SK-N-SH treated with all-trans-retinoic acid at 6 μM for 48 hours (cell line): ENCODE results near the gene SF3A1.

Experiments used
- ATAC-seq: fragments of 200-7000 bp; cut with Tn5 transposase; 3 replicates; pipeline ENCODE4 v1.9.1; 2020; ENCODE audit warnings: mild to moderate bottlenecking, moderate library complexity
- BACH2 ChIP-seq: fragments of 250-450 bp; sonication (Bioruptor Pico); IDR thresholded peaks from 2 replicates; pipeline ENCODE4 v1.9.0; 2021; ENCODE audit warnings: mild to moderate bottlenecking, borderline replicate concordance
- CSDC2 ChIP-seq: fragments of 250-450 bp; sonication (Bioruptor Pico); IDR thresholded peaks from 2 replicates; pipeline ENCODE4 v1.5.0; 2020; ENCODE audit warnings: mild to moderate bottlenecking, moderate library complexity
- ESRRG ChIP-seq: fragments of 250-450 bp; sonication (Bioruptor Pico); IDR thresholded peaks from 2 replicates; pipeline ENCODE4 v1.6.1; 2021; ENCODE audit warnings: mild to moderate bottlenecking
- GLIS3 ChIP-seq: fragments of 250-450 bp; sonication (Bioruptor Pico); IDR thresholded peaks from 2 replicates; pipeline ENCODE4 v1.5.0; 2020; ENCODE audit warnings: mild to moderate bottlenecking, moderate library complexity
- ISL1 ChIP-seq: fragments of 250-450 bp; sonication (Bioruptor Pico); IDR thresholded peaks from 2 replicates; pipeline ENCODE4 v2.1.2; 2022; ENCODE audit warnings: mild to moderate bottlenecking, moderate library complexity
- OSR1 ChIP-seq: fragments of 250-450 bp; sonication (Bioruptor Pico); IDR thresholded peaks from 2 replicates; pipeline ENCODE4 v1.8.0; 2022; ENCODE audit warnings: moderate library complexity, mild to moderate bottlenecking, inconsistent platforms
- PPARA ChIP-seq: fragments of 250-450 bp; sonication (Bioruptor Pico); IDR thresholded peaks from 2 replicates; pipeline ENCODE4 v1.5.0; 2020; ENCODE audit warnings: mild to moderate bottlenecking, borderline replicate concordance
- RARB ChIP-seq: fragments of 250-450 bp; sonication (Bioruptor Pico); IDR thresholded peaks from 2 replicates; pipeline ENCODE4 v1.8.0; 2021; ENCODE audit warnings: mild to moderate bottlenecking, moderate library complexity
- TOX ChIP-seq: fragments of 250-450 bp; sonication (Bioruptor Pico); IDR thresholded peaks from 2 replicates; pipeline ENCODE4 v1.8.0; 2021; ENCODE audit warnings: mild to moderate bottlenecking, moderate library complexity, borderline replicate concordance
- ZC3H10 ChIP-seq: fragments of 250-450 bp; sonication (Bioruptor Pico); IDR thresholded peaks from 2 replicates; pipeline ENCODE4 v1.5.1; 2021; ENCODE audit warnings: mild to moderate bottlenecking, moderate library complexity
- ZFP3 ChIP-seq: fragments of 250-450 bp; sonication (Bioruptor Pico); IDR thresholded peaks from 2 replicates; pipeline ENCODE4 v1.5.0; 2020; ENCODE audit warnings: mild to moderate bottlenecking, moderate library complexity
- ZFP30 ChIP-seq: fragments of 450-650 bp; formaldehyde crosslinking; IDR thresholded peaks from 2 replicates; pipeline ENCODE4 v1.5.0; 2022; ENCODE audit warnings: mild to moderate bottlenecking, moderate library complexity
- ZNF565 ChIP-seq: fragments of 450-650 bp; formaldehyde crosslinking; conservative IDR thresholded peaks from 2 replicates; pipeline ENCODE4 v1.5.0; 2020; ENCODE audit warnings: low read depth, mild to moderate bottlenecking, moderate library complexity
- ZNF70 ChIP-seq: fragments of 450-650 bp; formaldehyde crosslinking; IDR thresholded peaks from 2 replicates; pipeline ENCODE4 v1.5.0; 2020; ENCODE audit warnings: mild to moderate bottlenecking, moderate library complexity
- ZNF8 ChIP-seq: fragments of 450-650 bp; formaldehyde crosslinking; IDR thresholded peaks from 2 replicates; pipeline ENCODE4 v1.5.0; 2020; ENCODE audit warnings: mild to moderate bottlenecking, moderate library complexity
- TF ChIP-seq, protein P1 (sequence below): fragments of 250-450 bp; sonication (Bioruptor Pico); IDR thresholded peaks from 2 replicates; pipeline ENCODE4 v1.5.1; 2021; ENCODE audit warnings: mild to moderate bottlenecking, moderate library complexity
- TF ChIP-seq, protein P2 (sequence below): fragments of 250-450 bp; sonication (Bioruptor Pico); IDR thresholded peaks from 2 replicates; pipeline ENCODE4 v1.8.0; 2021; ENCODE audit warnings: low read depth, mild to moderate bottlenecking, moderate library complexity, borderline replicate concordance
- TF ChIP-seq, protein P3 (sequence below): fragments of 250-450 bp; sonication (Bioruptor Pico); IDR thresholded peaks from 2 replicates; pipeline ENCODE4 v1.8.0; 2020; ENCODE audit warnings: mild to moderate bottlenecking, moderate library complexity, borderline replicate concordance
- TF ChIP-seq, protein P4 (sequence below): fragments of 250-450 bp; sonication (Bioruptor Pico); IDR thresholded peaks from 2 replicates; pipeline ENCODE4 v1.5.1; 2020; ENCODE audit warnings: low read depth, mild to moderate bottlenecking, moderate library complexity

The SF3A1 gene

DNA sequence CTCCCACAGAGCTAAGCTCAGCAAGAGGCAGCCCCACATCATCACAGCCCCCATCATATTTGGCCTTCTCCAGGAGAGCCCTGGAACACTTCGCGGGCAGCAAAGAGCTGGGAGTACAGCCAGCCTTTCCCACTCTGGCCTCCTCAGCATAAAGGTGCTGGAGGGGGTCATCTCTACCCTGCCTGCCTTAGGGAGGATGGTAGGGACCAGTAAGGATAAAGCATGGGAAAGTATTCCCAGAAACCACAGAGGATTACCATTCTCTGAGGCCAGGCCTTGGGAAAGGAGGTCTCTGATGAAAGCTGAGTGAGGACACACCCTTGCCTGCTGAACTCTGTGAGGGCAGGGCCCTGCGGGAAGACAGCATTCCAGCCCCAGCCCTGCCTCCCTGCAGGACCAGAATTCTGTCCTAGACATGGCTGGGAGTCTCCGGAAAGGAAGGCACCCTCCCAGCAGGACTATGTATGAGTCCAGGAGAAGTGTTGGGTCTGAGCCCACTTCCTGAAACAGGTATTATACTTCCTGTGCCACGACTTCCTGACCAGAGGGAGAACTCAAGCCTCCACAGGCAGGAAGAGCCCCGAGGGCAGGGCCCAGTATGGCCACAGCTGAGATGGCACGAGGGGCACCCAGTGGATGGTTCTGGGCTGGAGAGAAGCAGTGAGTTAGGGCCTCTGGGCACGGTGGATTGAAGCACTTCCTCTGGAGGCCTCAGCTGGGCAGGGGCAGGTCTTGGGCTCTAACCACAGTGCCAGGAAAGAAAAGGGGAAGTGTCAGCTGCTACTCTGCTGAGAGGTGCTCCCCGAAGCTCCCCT, 54.5 kb downstream of the SF3A1 start:
- TF ChIP-seq, protein P1, sequence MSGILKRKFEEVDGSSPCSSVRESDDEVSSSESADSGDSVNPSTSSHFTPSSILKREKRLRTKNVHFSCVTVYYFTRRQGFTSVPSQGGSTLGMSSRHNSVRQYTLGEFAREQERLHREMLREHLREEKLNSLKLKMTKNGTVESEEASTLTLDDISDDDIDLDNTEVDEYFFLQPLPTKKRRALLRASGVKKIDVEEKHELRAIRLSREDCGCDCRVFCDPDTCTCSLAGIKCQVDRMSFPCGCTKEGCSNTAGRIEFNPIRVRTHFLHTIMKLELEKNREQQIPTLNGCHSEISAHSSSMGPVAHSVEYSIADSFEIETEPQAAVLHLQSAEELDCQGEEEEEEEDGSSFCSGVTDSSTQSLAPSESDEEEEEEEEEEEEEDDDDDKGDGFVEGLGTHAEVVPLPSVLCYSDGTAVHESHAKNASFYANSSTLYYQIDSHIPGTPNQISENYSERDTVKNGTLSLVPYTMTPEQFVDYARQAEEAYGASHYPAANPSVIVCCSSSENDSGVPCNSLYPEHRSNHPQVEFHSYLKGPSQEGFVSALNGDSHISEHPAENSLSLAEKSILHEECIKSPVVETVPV (CRISPR knock-in tag), result no peak
- no peak for TF ChIP-seq ISL1 (CRISPR knock-in tag)
- ATAC-seq, result no peak

DNA sequence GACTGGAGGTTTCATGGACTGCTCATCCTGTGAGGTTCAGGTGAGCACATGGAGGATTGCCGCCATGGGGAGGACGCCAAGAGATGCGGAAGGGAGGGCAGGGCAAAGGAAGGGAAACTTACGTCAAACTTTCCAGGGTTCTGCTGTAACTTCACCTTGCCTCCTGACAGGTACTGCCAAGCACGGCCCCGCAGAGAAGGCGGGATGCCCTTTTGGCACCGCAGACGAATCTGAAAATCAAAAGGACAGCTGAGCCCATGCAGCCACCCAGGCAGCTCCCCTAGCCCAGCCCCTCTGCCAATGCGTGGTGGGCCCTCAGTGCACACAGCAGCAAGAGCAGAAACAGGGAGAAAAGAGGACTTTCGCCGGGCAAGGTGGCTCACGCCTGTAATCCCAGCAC, 57.4 kb downstream of the SF3A1 start:
- ATAC-seq, result no peak
- TF ChIP-seq, protein P1 (CRISPR knock-in tag), result no peak
- TF ChIP-seq, protein P2, sequence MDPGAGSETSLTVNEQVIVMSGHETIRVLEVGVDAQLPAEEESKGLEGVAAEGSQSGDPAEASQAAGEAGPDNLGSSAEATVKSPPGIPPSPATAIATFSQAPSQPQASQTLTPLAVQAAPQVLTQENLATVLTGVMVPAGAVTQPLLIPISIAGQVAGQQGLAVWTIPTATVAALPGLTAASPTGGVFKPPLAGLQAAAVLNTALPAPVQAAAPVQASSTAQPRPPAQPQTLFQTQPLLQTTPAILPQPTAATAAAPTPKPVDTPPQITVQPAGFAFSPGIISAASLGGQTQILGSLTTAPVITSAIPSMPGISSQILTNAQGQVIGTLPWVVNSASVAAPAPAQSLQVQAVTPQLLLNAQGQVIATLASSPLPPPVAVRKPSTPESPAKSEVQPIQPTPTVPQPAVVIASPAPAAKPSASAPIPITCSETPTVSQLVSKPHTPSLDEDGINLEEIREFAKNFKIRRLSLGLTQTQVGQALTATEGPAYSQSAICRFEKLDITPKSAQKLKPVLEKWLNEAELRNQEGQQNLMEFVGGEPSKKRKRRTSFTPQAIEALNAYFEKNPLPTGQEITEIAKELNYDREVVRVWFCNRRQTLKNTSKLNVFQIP (CRISPR knock-in tag), result no peak
- TF ChIP-seq BACH2 (CRISPR knock-in tag) (no peak), PPARA (CRISPR knock-in tag) (no peak), ZNF70 (CRISPR knock-in tag) (no peak), ZNF565 (CRISPR knock-in tag) (no peak), GLIS3 (CRISPR knock-in tag) (no peak), ISL1 (CRISPR knock-in tag) (no peak), RARB (no peak), ZNF8 (CRISPR knock-in tag) (no peak)
- TF ChIP-seq, protein P3, sequence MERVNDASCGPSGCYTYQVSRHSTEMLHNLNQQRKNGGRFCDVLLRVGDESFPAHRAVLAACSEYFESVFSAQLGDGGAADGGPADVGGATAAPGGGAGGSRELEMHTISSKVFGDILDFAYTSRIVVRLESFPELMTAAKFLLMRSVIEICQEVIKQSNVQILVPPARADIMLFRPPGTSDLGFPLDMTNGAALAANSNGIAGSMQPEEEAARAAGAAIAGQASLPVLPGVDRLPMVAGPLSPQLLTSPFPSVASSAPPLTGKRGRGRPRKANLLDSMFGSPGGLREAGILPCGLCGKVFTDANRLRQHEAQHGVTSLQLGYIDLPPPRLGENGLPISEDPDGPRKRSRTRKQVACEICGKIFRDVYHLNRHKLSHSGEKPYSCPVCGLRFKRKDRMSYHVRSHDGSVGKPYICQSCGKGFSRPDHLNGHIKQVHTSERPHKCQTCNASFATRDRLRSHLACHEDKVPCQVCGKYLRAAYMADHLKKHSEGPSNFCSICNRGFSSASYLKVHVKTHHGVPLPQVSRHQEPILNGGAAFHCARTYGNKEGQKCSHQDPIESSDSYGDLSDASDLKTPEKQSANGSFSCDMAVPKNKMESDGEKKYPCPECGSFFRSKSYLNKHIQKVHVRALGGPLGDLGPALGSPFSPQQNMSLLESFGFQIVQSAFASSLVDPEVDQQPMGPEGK (CRISPR knock-in tag), result no peak
- TF ChIP-seq, protein P4, sequence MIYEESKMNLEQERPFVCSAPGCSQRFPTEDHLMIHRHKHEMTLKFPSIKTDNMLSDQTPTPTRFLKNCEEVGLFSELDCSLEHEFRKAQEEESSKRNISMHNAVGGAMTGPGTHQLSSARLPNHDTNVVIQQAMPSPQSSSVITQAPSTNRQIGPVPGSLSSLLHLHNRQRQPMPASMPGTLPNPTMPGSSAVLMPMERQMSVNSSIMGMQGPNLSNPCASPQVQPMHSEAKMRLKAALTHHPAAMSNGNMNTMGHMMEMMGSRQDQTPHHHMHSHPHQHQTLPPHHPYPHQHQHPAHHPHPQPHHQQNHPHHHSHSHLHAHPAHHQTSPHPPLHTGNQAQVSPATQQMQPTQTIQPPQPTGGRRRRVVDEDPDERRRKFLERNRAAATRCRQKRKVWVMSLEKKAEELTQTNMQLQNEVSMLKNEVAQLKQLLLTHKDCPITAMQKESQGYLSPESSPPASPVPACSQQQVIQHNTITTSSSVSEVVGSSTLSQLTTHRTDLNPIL (CRISPR knock-in tag), result no peak

DNA sequence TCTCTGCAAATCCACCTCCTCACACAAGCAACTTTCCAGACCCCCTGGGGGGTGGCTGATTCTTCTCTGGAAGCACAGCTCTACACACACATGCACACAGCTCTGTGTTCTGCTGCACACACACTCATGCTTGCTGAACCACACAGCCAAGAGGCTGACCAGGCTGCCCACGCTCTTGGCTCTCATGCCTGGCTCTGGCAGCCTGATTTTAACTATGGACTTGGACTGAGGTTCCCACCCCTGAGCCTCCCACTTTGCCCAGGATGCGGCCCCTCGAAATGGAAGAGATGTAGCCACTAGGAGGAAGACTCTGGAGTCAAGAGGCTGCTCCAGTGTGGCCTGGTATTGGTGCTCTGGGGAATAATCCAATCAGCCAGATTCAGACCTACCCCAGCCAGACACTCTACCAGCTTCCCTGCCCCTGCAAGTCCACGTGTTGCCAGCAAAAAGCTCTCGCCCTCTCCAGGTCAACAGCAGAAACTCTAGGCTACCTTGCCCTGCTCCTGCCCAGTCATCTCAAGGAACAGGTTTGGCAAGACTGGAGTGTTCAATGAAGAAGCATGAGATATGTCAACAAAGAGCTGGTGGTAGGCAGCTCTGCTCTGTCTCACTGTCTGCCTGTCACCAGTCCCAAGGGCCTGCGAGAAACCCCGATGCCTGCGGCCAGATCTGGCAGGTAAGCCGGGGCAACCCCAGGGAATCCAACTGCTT, 58.5 kb downstream of the SF3A1 start:
- no peak for ATAC-seq
- TF ChIP-seq ISL1 (CRISPR knock-in tag) (no peak), ZNF565 (CRISPR knock-in tag) (no peak), ZFP3 (no peak), OSR1 (CRISPR knock-in tag) (no peak), ZNF70 (CRISPR knock-in tag) (no peak), ZC3H10 (no peak), CSDC2 (no peak), TOX (CRISPR knock-in tag) (no peak), ZFP30 (CRISPR knock-in tag) (no peak), ESRRG (no peak)
- TF ChIP-seq, protein P2 (CRISPR knock-in tag), result no peak
- TF ChIP-seq, protein P3 (CRISPR knock-in tag), result no peak
- TF ChIP-seq, protein P1 (CRISPR knock-in tag), result no peak
